GM18508 (cell line): Measurements from ENCODE around the gene INPP4B.

Experiments
- ATAC-seq: cut with Tn5 transposase; IDR thresholded peaks from one replicate; pipeline ENCODE4 v1.9.1; 2021; ENCODE audit warnings: moderate number of reproducible peaks; ENCODE audit not compliant: insufficient read depth, unreplicated experiment

Gene INPP4B

GRCh38 chr4:142554412-142554811 is 291.7 kb downstream of the INPP4B start:
- no peak for ATAC-seq

GRCh38 chr4:142551517-142552305 is 294.4 kb downstream of the INPP4B start:
- no peak for ATAC-seq

- ATAC-seq: no peak
Observed at GRCh38 chr4:142550965-142551364, 295.1 kb downstream of the INPP4B start.

GRCh38 chr4:142549726-142550463 is 296.2 kb downstream of the INPP4B start:
- no peak for ATAC-seq

GRCh38 chr4:142549248-142549647 is 296.9 kb downstream of the INPP4B start:
- ATAC-seq: no peak

GRCh38 chr4:142548491-142548890 is 297.6 kb downstream of the INPP4B start:
- no peak for ATAC-seq

GRCh38 chr4:142547974-142548373 is 298.1 kb downstream of the INPP4B start:
- ATAC-seq: no peak

GRCh38 chr4:142544594-142544993 is 301.5 kb downstream of the INPP4B start:
- no peak for ATAC-seq

- no peak for ATAC-seq
Observed at GRCh38 chr4:142544039-142544438, 302.1 kb downstream of the INPP4B start.

- ATAC-seq: no peak
Observed at GRCh38 chr4:142540483-142540804, 305.7 kb downstream of the INPP4B start.

- no peak for ATAC-seq
Observed at GRCh38 chr4:142539796-142540482, 306.2 kb downstream of the INPP4B start.

GRCh38 chr4:142535009-142535408 is 311.1 kb downstream of the INPP4B start:
- ATAC-seq: no peak

GRCh38 chr4:142532054-142532453 is 314.0 kb downstream of the INPP4B start:
- ATAC-seq: no peak

GRCh38 chr4:142530728-142531127 is 315.4 kb downstream of the INPP4B start:
- ATAC-seq: no peak

GRCh38 chr4:142528433-142528832 is 317.7 kb downstream of the INPP4B start:
- no peak for ATAC-seq

- ATAC-seq: no peak
Observed at GRCh38 chr4:142523111-142523510, 323.0 kb downstream of the INPP4B start.

- ATAC-seq: no peak
Observed at GRCh38 chr4:142519342-142519741, 326.8 kb downstream of the INPP4B start.

- no peak for ATAC-seq
Observed at GRCh38 chr4:142516686-142517526, 329.2 kb downstream of the INPP4B start.

- no peak for ATAC-seq
Observed at GRCh38 chr4:142512161-142512560, 333.9 kb downstream of the INPP4B start.

GRCh38 chr4:142509881-142510280 is 336.2 kb downstream of the INPP4B start:
- ATAC-seq: no peak
